Hepatocyte (in vitro differentiated cells): Measurements from ENCODE around the gene CD248. TPM values are rescaled to one million over a fixed set of nuclear protein-coding genes. Genes with fewer than 3 reads are reported as not detected.

Experiments used
- DNase-seq: peaks from one replicate; pipeline ENCODE4 v3.0.0-alpha.2; 2016; ENCODE audit warnings: low spot score
- H2AFZ ChIP-seq: fragments of 200-600 bp; sonication (generic); 2 replicates; pipeline ENCODE4 v1.6.0; 2016; ENCODE audit warnings: antibody characterized with exemption, mild to moderate bottlenecking
- H3K27ac ChIP-seq: fragments of 200-600 bp; sonication (generic); 2 replicates; pipeline ENCODE4 v1.5.1; 2016; ENCODE audit warnings: mild to moderate bottlenecking
- H3K27me3 ChIP-seq: fragments of 200-600 bp; sonication (generic); 2 replicates; pipeline ENCODE4 v1.6.1; 2016
- H3K36me3 ChIP-seq: fragments of 200-600 bp; sonication (generic); replicated peaks from 2 replicates; pipeline ENCODE4 v1.5.1; 2016; ENCODE audit warnings: low read depth; ENCODE audit not compliant: insufficient read depth
- H3K4me1 ChIP-seq: fragments of 200-600 bp; sonication (generic); 2 replicates; pipeline ENCODE4 v1.5.1; 2016; ENCODE audit warnings: mild to moderate bottlenecking, moderate library complexity; ENCODE audit not compliant: insufficient read depth
- H3K4me2 ChIP-seq: fragments of 200-600 bp; sonication (generic); 2 replicates; pipeline ENCODE4 v1.6.0; 2016
- H3K4me3 ChIP-seq: fragments of 200-600 bp; sonication (generic); 2 replicates; pipeline ENCODE4 v1.5.1; 2016; ENCODE audit warnings: mild to moderate bottlenecking
- H3K79me2 ChIP-seq: fragments of 200-600 bp; sonication (generic); 2 replicates; pipeline ENCODE4 v1.6.0; 2017; ENCODE audit warnings: mild to moderate bottlenecking
- H3K9me2 ChIP-seq: fragments of 200-600 bp; sonication (generic); replicated peaks from 2 replicates; pipeline ENCODE4 v1.6.0; 2017; ENCODE audit warnings: mild to moderate bottlenecking; ENCODE audit not compliant: insufficient read depth
- H3K9me3 ChIP-seq: fragments of 200-600 bp; sonication (generic); 2 replicates; pipeline ENCODE4 v1.5.1; 2016; ENCODE audit warnings: low read depth, mild to moderate bottlenecking
- H4K20me1 ChIP-seq: fragments of 200-600 bp; sonication (generic); 2 replicates; pipeline ENCODE4 v1.6.0; 2016; ENCODE audit warnings: mild to moderate bottlenecking; ENCODE audit not compliant: insufficient read depth, poor library complexity, severe bottlenecking
- CTCF ChIP-seq: fragments of 200-600 bp; sonication (generic); IDR thresholded peaks from 2 replicates; pipeline ENCODE4 v1.5.1; 2016; ENCODE audit warnings: antibody characterized with exemption, mild to moderate bottlenecking; ENCODE audit not compliant: poor library complexity
- EZH2 ChIP-seq: fragments of 200-600 bp; sonication (generic); IDR thresholded peaks from 2 replicates; pipeline ENCODE4 v1.6.1; 2016; ENCODE audit warnings: antibody characterized with exemption, mild to moderate bottlenecking, borderline replicate concordance
- EZH2phosphoT487 ChIP-seq: fragments of 200-600 bp; sonication (generic); IDR thresholded peaks from one replicate; pipeline ENCODE4 v1.6.1; 2018; ENCODE audit warnings: antibody characterized with exemption, mild to moderate bottlenecking, low read depth, moderate library complexity; ENCODE audit not compliant: unreplicated experiment, severe bottlenecking
- WGBS: methylation state at CpG from one replicate; pipeline ENCODE4 v1.1.6; 2016; ENCODE audit warnings: low lambda C conversion rate; ENCODE audit errors: missing lambda C conversion rate; 5-methylcytosine and 5-hydroxymethylcytosine counted together
- polyA plus RNA-seq: library from polyadenylated mRNA; unstranded; fragments of >200 nt; fragmentation: Nextera tagmentation; extraction: Ambion mirVana; gene quantifications from 2 replicates; pipeline ENCODE4 v1.2.1, GENCODE V29; 2016
- total RNA-seq: library from RNA; depleted of rRNA; stranded (reverse); fragments of >200 nt; gene quantifications from 2 replicates; pipeline ENCODE4 v1.2.3, GENCODE V29; 2014

The CD248 gene
- total and polyA plus RNA-seq, 2 experiments from 2014 or later = 24.6 to 210 TPM

GRCh38 chr11:66314186-66314501 lies 2.7 kb downstream of the CD248 start:
- no peaks in the 10 kb centered on the region for H3K36me3 ChIP-seq
- no peak overlapping the region for H2AFZ ChIP-seq
- no peaks in the 10 kb centered on the region for H3K9me3 ChIP-seq
- H3K4me3 ChIP-seq = peak overlapping the region; percentile 27
- WGBS = 87% methylated on average over 1 of the region's 1 CpG
- H3K27ac ChIP-seq = peak overlapping the region; percentile 97
- peaks cover 21% of the 10 kb centered on the region for H3K4me1 ChIP-seq
- no peak for DNase-seq
- TF ChIP-seq EZH2 (no peak), EZH2phosphoT487 (no peak), CTCF (no peak)
- H3K27me3 ChIP-seq = no peaks in the 10 kb centered on the region
- H3K4me2 ChIP-seq = peak overlapping the region; percentile 77
- H4K20me1 ChIP-seq = no peaks in the 10 kb centered on the region
- H3K79me2 ChIP-seq = peaks cover 29% of the 10 kb centered on the region
- H3K9me2 ChIP-seq = no peaks in the 10 kb centered on the region

GRCh38 chr11:66313321-66314185 lies 3.3 kb downstream of the CD248 start:
- no peak for TF ChIP-seq EZH2phosphoT487
- TF ChIP-seq EZH2 = no peak
- peak; percentile 52 for TF ChIP-seq CTCF
- WGBS = 22% methylated on average over 23 of the region's 38 CpGs
- peaks cover 29% of the 10 kb centered on the region for H3K79me2 ChIP-seq
- H3K4me1 ChIP-seq = peaks cover 15% of the 10 kb centered on the region
- no peaks in the 10 kb centered on the region for H3K9me2 ChIP-seq
- H4K20me1 ChIP-seq = no peaks in the 10 kb centered on the region
- no peaks in the 10 kb centered on the region for H3K9me3 ChIP-seq
- peak overlapping the region; percentile 97 for H3K27ac ChIP-seq
- H3K4me2 ChIP-seq = peak overlapping the region; percentile 77
- peak overlapping the region; percentile 27 for H3K4me3 ChIP-seq
- DNase-seq = peak; percentile 86
- no peaks in the 10 kb centered on the region for H3K27me3 ChIP-seq
- no peak overlapping the region for H2AFZ ChIP-seq
- no peaks in the 10 kb centered on the region for H3K36me3 ChIP-seq

GRCh38 chr11:66312549-66313320 lies 4.1 kb downstream of the CD248 start:
- peak overlapping the region; percentile 59 for H3K4me3 ChIP-seq
- H4K20me1 ChIP-seq = no peaks in the 10 kb centered on the region
- H2AFZ ChIP-seq = peak overlapping the region; percentile 70
- H3K79me2 ChIP-seq = peaks cover 29% of the 10 kb centered on the region
- no peaks in the 10 kb centered on the region for H3K9me3 ChIP-seq
- no peaks in the 10 kb centered on the region for H3K9me2 ChIP-seq
- peak overlapping the region; percentile 97 for H3K27ac ChIP-seq
- peaks cover 7% of the 10 kb centered on the region for H3K4me1 ChIP-seq
- WGBS = 2% methylated on average over 30 of the region's 52 CpGs
- peak; percentile 100 for DNase-seq
- TF ChIP-seq EZH2phosphoT487 (no peak), EZH2 (no peak), CTCF (no peak)
- H3K4me2 ChIP-seq = peak overlapping the region; percentile 86
- no peaks in the 10 kb centered on the region for H3K27me3 ChIP-seq
- no peaks in the 10 kb centered on the region for H3K36me3 ChIP-seq
